ENCODE data around the gene RNF223. TPM values are rescaled to one million over a fixed set of nuclear protein-coding genes. Genes with fewer than 3 reads are reported as not detected.

The RNF223 gene
- total RNA-seq, 1 experiment from 2014 or later, result not detected

DNA sequence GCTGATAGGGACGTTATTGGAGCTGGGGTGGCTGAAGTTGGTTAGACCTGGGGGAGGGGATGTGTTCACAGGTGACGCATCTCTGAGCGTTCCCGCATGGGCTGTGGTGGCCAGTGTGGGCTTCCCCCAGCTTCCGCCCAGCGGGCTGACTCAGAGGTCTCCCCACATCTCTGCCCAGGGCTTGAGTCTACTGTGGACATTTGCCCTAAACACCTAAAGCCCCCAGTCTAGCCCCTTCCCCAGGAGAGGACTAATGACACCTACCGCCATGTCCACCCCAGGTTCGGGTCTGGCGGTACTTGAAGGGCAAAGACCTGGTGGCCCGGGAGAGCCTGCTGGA, 52.2 kb downstream of the RNF223 start:
- peak overlapping the region; percentile 58 for H2BK12ac ChIP-seq (ENCODE audit: insufficient read length, low read depth, low read length)
- H3K14ac ChIP-seq (ENCODE audit: insufficient read depth, low read length), result no peak overlapping the region
- H3K23ac ChIP-seq (ENCODE audit: insufficient read length, low read depth, low read length), result no peak overlapping the region
- H3K9me3 ChIP-seq (ENCODE audit: control insufficient read depth, low read depth, low read length), result no peaks in the 10 kb centered on the region
- H2AFZ ChIP-seq (ENCODE audit: low read length), result no peak overlapping the region
- peaks cover 4% of the 10 kb centered on the region; the same call in 1 of the 2 replicates for H3K4me1 ChIP-seq (ENCODE audit: insufficient read depth, low read length)
- peaks cover 7% of the 10 kb centered on the region for H3K23me2 ChIP-seq (ENCODE audit: insufficient read length, low read depth, low read length, poor library complexity, severe bottlenecking)
- H2AK5ac ChIP-seq (ENCODE audit: insufficient read length, low read length), result no peak overlapping the region
- TF ChIP-seq CTCF (conservative IDR thresholded peaks at IDR 0.05), result no peak
- no peak overlapping the region for H3K9ac ChIP-seq (ENCODE audit: extremely low read depth, insufficient read length, low read length)
- no peak overlapping the region for H3K4ac ChIP-seq (ENCODE audit: low read depth, low read length)
- Mint-ChIP-seq H3K9me3 (no peaks in the 10 kb centered on the region; a peak in 1 of 5 replicates), H3K27me3 (ENCODE audit: low read depth) (peaks cover 10% of the 10 kb centered on the region), H3K27ac (no peak overlapping the region), H3K4me1 (peaks cover 25 to 40% of the 10 kb centered on the region in 2 experiments), H3K36me3 (ENCODE audit: insufficient read depth in 1 of 3, low read depth in 3 of 3) (peaks cover 3 to 19% (median 14%) of the 10 kb centered on the region in 3 experiments; a peak in 6 of 7 replicates), H3K4me3 (peak overlapping the region; percentile 29 to 77; a peak in 3 of 5 replicates)
- no peak overlapping the region for H3K4me2 ChIP-seq (ENCODE audit: insufficient read depth, insufficient read length, low read length)
- no peak overlapping the region for H2BK5ac ChIP-seq (ENCODE audit: insufficient read length, low read length)
- no peak overlapping the region for H4K8ac ChIP-seq (replicated peaks; ENCODE audit: insufficient read length, low read depth, low read length)
- no peak overlapping the region for H2BK120ac ChIP-seq (ENCODE audit: low read depth, low read length, poor library complexity, severe bottlenecking)
- peaks cover 3% of the 10 kb centered on the region for H4K20me1 ChIP-seq (ENCODE audit: control insufficient read depth, insufficient read depth, insufficient read length)
- no peak overlapping the region for H2BK20ac ChIP-seq (ENCODE audit: low read depth, low read length, poor library complexity, severe bottlenecking)
- H3K27ac ChIP-seq (ENCODE audit: insufficient read length, low read depth, low read length), result no peak overlapping the region
- H2BK15ac ChIP-seq (ENCODE audit: low read depth, low read length), result no peak overlapping the region
- WGBS (ENCODE audit: extremely low coverage, insufficient read length, low lambda C conversion rate), result no CpG with 5 or more reads among the region's 10 CpGs
- H3K56ac ChIP-seq (ENCODE audit: insufficient read length, low read depth, low read length), result no peak overlapping the region
- no peak overlapping the region for H3T11ph ChIP-seq (ENCODE audit: low read length)
- no peaks in the 10 kb centered on the region for H3K27me3 ChIP-seq (ENCODE audit: insufficient read depth, low read length)
- H3K79me2 ChIP-seq (ENCODE audit: insufficient read depth, low read length), result peaks cover 2% of the 10 kb centered on the region; the same call in 1 of the 2 replicates
- H4K5ac ChIP-seq (ENCODE audit: insufficient read length, low read depth, low read length), result no peak overlapping the region
- H3K79me1 ChIP-seq (ENCODE audit: insufficient read depth, low read depth, low read length, poor library complexity, severe bottlenecking), result peaks cover 4% of the 10 kb centered on the region
- H3K18ac ChIP-seq (ENCODE audit: insufficient read length, low read depth, low read length), result peak overlapping the region; percentile 6
- no peak overlapping the region for H4K91ac ChIP-seq (ENCODE audit: insufficient read length, low read depth, low read length)
- DNase-seq, result no peak
